Skin epidermis (tissue), 12 donors: ENCODE results near the gene FRMPD1.
"Not testable (repeated sequence)": the region's sequence is repeated elsewhere in the genome, so short reads cannot be mapped to it uniquely, and the experiment has no call there.

ENCODE experiments used
- H3K27ac ChIP-seq, 21 experiments: fragments of 200-600 bp; sonication (generic) in 11 of 21; one replicate each; pipeline ENCODE4 v1.5.0; 2020; ENCODE audit warnings: mild to moderate bottlenecking in 3 of 21, inconsistent platforms in 2 of 21, moderate library complexity in 2 of 21
- H3K4me3 ChIP-seq, 7 experiments: fragments of 200-600 bp; sonication (generic) in 2 of 7; one replicate each; pipeline ENCODE4 v1.5.0; 2020; ENCODE audit warnings: inconsistent platforms in 2 of 7, mild to moderate bottlenecking in 2 of 7, moderate library complexity in 1 of 7

The FRMPD1 gene

GRCh38 chr9:37761511-37761910 lies 110.8 kb downstream of the FRMPD1 start:
- no peak overlapping the region for H3K27ac ChIP-seq
- H3K4me3 ChIP-seq = no peak overlapping the region

GRCh38 chr9:37765263-37765662 lies 114.5 kb downstream of the FRMPD1 start:
- not testable (repeated sequence) for H3K4me3 ChIP-seq, H3K27ac ChIP-seq

- no peak overlapping the region for H3K4me3 ChIP-seq
- H3K27ac ChIP-seq = no peak overlapping the region
Measured at GRCh38 chr9:37769306-37769705, 118.6 kb downstream of the FRMPD1 start.

- no peak overlapping the region for H3K4me3 ChIP-seq
- no peak overlapping the region for H3K27ac ChIP-seq
Measured at GRCh38 chr9:37769995-37770394, 119.2 kb downstream of the FRMPD1 start.

- H3K27ac ChIP-seq = no peak overlapping the region
- no peak overlapping the region for H3K4me3 ChIP-seq
Measured at GRCh38 chr9:37775216-37775919, 124.6 kb downstream of the FRMPD1 start.

- H3K27ac ChIP-seq = no peak overlapping the region
- H3K4me3 ChIP-seq = no peak overlapping the region
Measured at GRCh38 chr9:37776328-37776727, 125.6 kb downstream of the FRMPD1 start.

- no peak overlapping the region for H3K27ac ChIP-seq
Measured at GRCh38 chr9:37778534-37778933, 127.8 kb downstream of the FRMPD1 start.

GRCh38 chr9:37784291-37784615 lies 133.5 kb downstream of the FRMPD1 start:
- peak overlapping the region in 20 of 21 experiments; percentile 37 to 92 (median 86) for H3K27ac ChIP-seq
- H3K4me3 ChIP-seq = peak overlapping the region; percentile 80 to 94 (median 92)

More at GRCh38 chr9:37778534-37778933, 127.8 kb downstream of the FRMPD1 start:
- no peak overlapping the region for H3K4me3 ChIP-seq

- Histone ChIP-seq H3K4me3 (peak within 1 kb of the TSS; percentile 80 to 94 (median 92)), H3K27ac (peak within 1 kb of the TSS in 20 of 21 experiments; percentile 37 to 92 (median 86))
Measured at GRCh38 chr9:37784616-37785483, 134.1 kb downstream of the FRMPD1 start, which contains the start of gene EXOSC3. Gene EXOSC3, minus strand, starts transcription at chr9:37785064. Its CDS starts 20 bp downstream, at chr9:37785044.

- H3K4me3 ChIP-seq = no peak overlapping the region
Measured at GRCh38 chr9:37787059-37787458, 136.3 kb downstream of the FRMPD1 start.

GRCh38 chr9:37788332-37788731 lies 137.6 kb downstream of the FRMPD1 start:
- Histone ChIP-seq H3K4me3 (no peak overlapping the region), H3K27ac (no peak overlapping the region)

More at GRCh38 chr9:37787059-37787458, 136.3 kb downstream of the FRMPD1 start:
- H3K27ac ChIP-seq = no peak overlapping the region

GRCh38 chr9:37790096-37790495 lies 139.3 kb downstream of the FRMPD1 start:
- H3K4me3 ChIP-seq = no peak overlapping the region
- H3K27ac ChIP-seq = no peak overlapping the region

GRCh38 chr9:37792122-37792521 lies 141.4 kb downstream of the FRMPD1 start:
- Histone ChIP-seq H3K4me3 (no peak overlapping the region), H3K27ac (no peak overlapping the region)

- no peak overlapping the region for H3K27ac ChIP-seq
Measured at GRCh38 chr9:37796232-37796631, 145.5 kb downstream of the FRMPD1 start.

More at GRCh38 chr9:37796232-37796631, 145.5 kb downstream of the FRMPD1 start:
- H3K4me3 ChIP-seq = no peak overlapping the region
